B cell (primary cell): ENCODE measurements around the gene RNF7. TPM values are rescaled to one million over a fixed set of nuclear protein-coding genes. Genes with fewer than 3 reads are reported as not detected.
"Not testable (repeated sequence)": the region's sequence is repeated elsewhere in the genome, so short reads cannot be mapped to it uniquely, and the experiment has no call there.

Experiments used
- ATAC-seq: fragments of 200-7000 bp; cut with Tn5 transposase; one replicate; pipeline ENCODE4 v1.10.0; 2021; ENCODE audit warnings: low read depth, mild to moderate bottlenecking, moderate number of reproducible peaks, moderate library complexity
- CTCF ChIA-PET: fragments of 350-600 bp; sonication (Branson Sonifier 250); formaldehyde crosslinking; loops from one replicate; lab custom pipeline; 2021; ENCODE audit warnings: antibody characterized with exemption, inconsistent platforms; lab: Charles Lee
- POLR2A ChIA-PET: fragments of 350-600 bp; sonication (Branson Sonifier 250); formaldehyde crosslinking; loops from one replicate; lab custom pipeline; 2021; ENCODE audit warnings: antibody characterized with exemption; lab: Charles Lee
- DNase-seq: peaks from one replicate; pipeline ENCODE4 v3.0.0; 2013
- H2AFZ ChIP-seq: 2 replicates; pipeline ENCODE4 v1.6.1; 2012; ENCODE audit warnings: mild to moderate bottlenecking, low read depth, low read length; ENCODE audit not compliant: insufficient read depth, poor library complexity, severe bottlenecking
- H3K27ac ChIP-seq, 2 donors: 1 replicate in 1 of 2; 2 replicates in 1 of 2; pipeline ENCODE4 v1.5.1; 2012 to 2013; ENCODE audit warnings: low read length in 2 of 2, mild to moderate bottlenecking in 2 of 2, moderate library complexity in 1 of 2
- H3K27me3 ChIP-seq, 4 experiments: fragments of 200-600 bp in 1 of 4; sonication (generic) in 1 of 4; replicated peaks in 1 of 4; 1 replicate in 2 of 4; 2 replicates in 2 of 4; pipeline versions ENCODE4 v1.6.1 to v1.7.0; 2013 to 2016; ENCODE audit warnings: low read length in 3 of 4, mild to moderate bottlenecking in 2 of 4, mixed read lengths in 1 of 4, moderate library complexity in 1 of 4; ENCODE audit not compliant: insufficient read depth in 4 of 4, control insufficient read depth in 3 of 4; ENCODE audit errors: control extremely low read depth in 1 of 4
- H3K36me3 ChIP-seq, 2 experiments: replicated peaks in 1 of 2; 1 replicate in 1 of 2; 2 replicates in 1 of 2; pipeline versions ENCODE4 v1.6.1 to v1.7.1; 2013; ENCODE audit warnings: low read length in 1 of 2; ENCODE audit not compliant: insufficient read depth in 2 of 2, control insufficient read depth in 1 of 2; ENCODE audit errors: control extremely low read depth in 1 of 2, extremely low read depth in 1 of 2
- H3K4me1 ChIP-seq, 2 donors: fragments of 200-600 bp in 1 of 2; sonication (generic) in 1 of 2; 1 replicate in 1 of 2; 2 replicates in 1 of 2; pipeline versions ENCODE4 v1.5.1 to v1.6.1; 2013 to 2017; ENCODE audit warnings: low read length in 2 of 2; ENCODE audit not compliant: control insufficient read depth in 2 of 2, insufficient read depth in 2 of 2
- H3K4me2 ChIP-seq: replicated peaks from 2 replicates; pipeline ENCODE3; 2012; ENCODE audit warnings: mild to moderate bottlenecking, low read depth, low read length; ENCODE audit not compliant: poor library complexity, severe bottlenecking
- H3K4me3 ChIP-seq, 5 experiments: fragments of 200-600 bp in 1 of 5; sonication (generic) in 1 of 5; 1 replicate in 3 of 5; 2 replicates in 2 of 5; pipeline versions ENCODE4 v1.5.1 to v1.7.0; 2011 to 2016; ENCODE audit warnings: low read length in 4 of 5, mild to moderate bottlenecking in 4 of 5, low read depth in 2 of 5, control low read depth in 1 of 5, moderate library complexity in 1 of 5; ENCODE audit not compliant: insufficient read depth in 1 of 5; ENCODE audit errors: control extremely low read depth in 1 of 5, extremely low read depth in 1 of 5
- H3K79me2 ChIP-seq: fragments of 200-600 bp; sonication (generic); one replicate; pipeline ENCODE4 v1.6.0; 2016; ENCODE audit warnings: low read length; ENCODE audit not compliant: control insufficient read depth, insufficient read depth
- H3K9ac ChIP-seq: fragments of 200-600 bp; sonication (generic); 2 replicates; pipeline ENCODE4 v1.6.1; 2017; ENCODE audit warnings: mild to moderate bottlenecking, low read length, moderate library complexity
- H3K9me3 ChIP-seq, 3 donors: one replicate each; pipeline versions ENCODE4 v1.6.1 to v1.7.1; 2013; ENCODE audit warnings: low read length in 2 of 3; ENCODE audit not compliant: control insufficient read depth in 2 of 3, insufficient read depth in 1 of 3; ENCODE audit errors: control extremely low read depth in 1 of 3
- H4K20me1 ChIP-seq: 2 replicates; pipeline ENCODE4 v1.6.0; 2012; ENCODE audit warnings: mild to moderate bottlenecking, low read length; ENCODE audit not compliant: insufficient read depth, control insufficient read depth, poor library complexity, severe bottlenecking
- H3K27ac Mint-ChIP-seq: one replicate; pipeline ENCODE4 v1.8.0; 2021; ENCODE audit warnings: mixed read lengths
- H3K27me3 Mint-ChIP-seq: one replicate; pipeline ENCODE4 v1.8.0; 2021; ENCODE audit warnings: mixed read lengths
- H3K4me1 Mint-ChIP-seq: one replicate; pipeline ENCODE4 v1.8.0; 2021; ENCODE audit warnings: mixed read lengths
- H3K4me3 Mint-ChIP-seq: one replicate; pipeline ENCODE4 v1.8.0; 2021; ENCODE audit warnings: mixed read lengths
- H3K9me3 Mint-ChIP-seq: one replicate; pipeline ENCODE4 v1.8.0; 2022; ENCODE audit warnings: mixed read lengths; ENCODE audit not compliant: insufficient read depth
- EZH2 ChIP-seq: IDR thresholded peaks from 2 replicates; pipeline ENCODE4 v1.6.1; 2012; ENCODE audit warnings: borderline replicate concordance, low read depth, mild to moderate bottlenecking, moderate library complexity, low read length; ENCODE audit not compliant: insufficient read depth, poor library complexity, severe bottlenecking
- WGBS: methylation state at CpG from one replicate; pipeline ENCODE4 v1.1.5; 2013; ENCODE audit warnings: missing lambda C conversion rate; ENCODE audit not compliant: insufficient coverage; 5-methylcytosine and 5-hydroxymethylcytosine counted together
- intact Hi-C: fragments of 100-400 bp; cut with micrococcal nuclease; formaldehyde crosslinking; loops from one replicate; pipeline ENCODE4 v1.10.0; 2022
- polyA plus RNA-seq: library from polyadenylated mRNA; depleted of rRNA; stranded (reverse); fragments of >200 nt; gene quantifications from 2 replicates; pipeline ENCODE4 v1.2.3, GENCODE V29; 2012
- total RNA-seq, 2 donors: library from RNA; stranded (reverse); fragments of 120-200 nt in 1 of 2; gene quantifications; 1 replicate in 1 of 2; 2 replicates in 1 of 2; pipeline versions ENCODE4 v1.2.3 to v1.2.4, GENCODE V29; 2013 to 2022
- TF ChIP-seq, protein P1 (sequence below): fragments of 200-600 bp; IDR thresholded peaks from one replicate; pipeline ENCODE4 v1.8.0; 2022; ENCODE audit warnings: antibody characterized with exemption, mild to moderate bottlenecking

RNF7 gene
- total and polyA plus RNA-seq, 2 donors (not counting 1 experiment from before 2014, with no cell fraction given) = 38.0 to 40.9 TPM

DNA sequence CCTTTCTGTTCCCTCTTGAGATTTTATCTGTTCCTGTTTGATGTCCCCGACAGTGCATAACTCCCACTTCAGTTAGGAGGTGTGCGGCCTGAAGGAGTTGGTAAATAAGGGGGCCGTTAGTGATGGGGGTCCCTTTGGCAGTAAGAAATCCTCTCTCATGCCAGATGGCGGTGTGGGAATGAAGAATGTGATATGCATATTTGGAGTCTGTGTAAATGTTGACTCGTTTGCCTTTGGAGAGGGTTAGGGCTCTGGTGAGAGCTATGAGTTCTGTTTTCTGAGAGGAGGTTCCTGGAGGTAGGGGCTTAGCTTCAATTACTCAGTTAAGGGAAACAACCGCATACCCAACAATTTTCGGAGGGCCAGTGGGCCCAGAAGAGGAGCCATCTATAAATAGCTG is 38.8 kb upstream of the RNF7 start:
- no peak overlapping the region for H3K4me2 ChIP-seq
- H3K36me3 ChIP-seq = no peaks in the 10 kb centered on the region
- POLR2A ChIA-PET = no interaction called here
- no peak overlapping the region for H2AFZ ChIP-seq
- Mint-ChIP-seq H3K27ac (no peak overlapping the region), H3K4me3 (no peak overlapping the region), H3K4me1 (no peaks in the 10 kb centered on the region), H3K9me3 (no peaks in the 10 kb centered on the region), H3K27me3 (peaks cover 5% of the 10 kb centered on the region)
- no peak overlapping the region for H3K4me3 ChIP-seq
- intact Hi-C loops = no loop called here
- no peak overlapping the region for H3K9ac ChIP-seq
- TF ChIP-seq, protein P1, sequence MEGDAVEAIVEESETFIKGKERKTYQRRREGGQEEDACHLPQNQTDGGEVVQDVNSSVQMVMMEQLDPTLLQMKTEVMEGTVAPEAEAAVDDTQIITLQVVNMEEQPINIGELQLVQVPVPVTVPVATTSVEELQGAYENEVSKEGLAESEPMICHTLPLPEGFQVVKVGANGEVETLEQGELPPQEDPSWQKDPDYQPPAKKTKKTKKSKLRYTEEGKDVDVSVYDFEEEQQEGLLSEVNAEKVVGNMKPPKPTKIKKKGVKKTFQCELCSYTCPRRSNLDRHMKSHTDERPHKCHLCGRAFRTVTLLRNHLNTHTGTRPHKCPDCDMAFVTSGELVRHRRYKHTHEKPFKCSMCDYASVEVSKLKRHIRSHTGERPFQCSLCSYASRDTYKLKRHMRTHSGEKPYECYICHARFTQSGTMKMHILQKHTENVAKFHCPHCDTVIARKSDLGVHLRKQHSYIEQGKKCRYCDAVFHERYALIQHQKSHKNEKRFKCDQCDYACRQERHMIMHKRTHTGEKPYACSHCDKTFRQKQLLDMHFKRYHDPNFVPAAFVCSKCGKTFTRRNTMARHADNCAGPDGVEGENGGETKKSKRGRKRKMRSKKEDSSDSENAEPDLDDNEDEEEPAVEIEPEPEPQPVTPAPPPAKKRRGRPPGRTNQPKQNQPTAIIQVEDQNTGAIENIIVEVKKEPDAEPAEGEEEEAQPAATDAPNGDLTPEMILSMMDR = no peak
- no peak for TF ChIP-seq EZH2
- CTCF ChIA-PET = no interaction called here
- H3K27me3 ChIP-seq = no peaks in the 10 kb centered on the region
- H3K27ac ChIP-seq = no peak overlapping the region
- WGBS = 78% methylated on average over 5 of the region's 7 CpGs
- no peak for ATAC-seq
- DNase-seq = no peak
- H3K79me2 ChIP-seq = no peaks in the 10 kb centered on the region
- H4K20me1 ChIP-seq = no peaks in the 10 kb centered on the region
- no peaks in the 10 kb centered on the region for H3K9me3 ChIP-seq
- no peaks in the 10 kb centered on the region for H3K4me1 ChIP-seq

DNA sequence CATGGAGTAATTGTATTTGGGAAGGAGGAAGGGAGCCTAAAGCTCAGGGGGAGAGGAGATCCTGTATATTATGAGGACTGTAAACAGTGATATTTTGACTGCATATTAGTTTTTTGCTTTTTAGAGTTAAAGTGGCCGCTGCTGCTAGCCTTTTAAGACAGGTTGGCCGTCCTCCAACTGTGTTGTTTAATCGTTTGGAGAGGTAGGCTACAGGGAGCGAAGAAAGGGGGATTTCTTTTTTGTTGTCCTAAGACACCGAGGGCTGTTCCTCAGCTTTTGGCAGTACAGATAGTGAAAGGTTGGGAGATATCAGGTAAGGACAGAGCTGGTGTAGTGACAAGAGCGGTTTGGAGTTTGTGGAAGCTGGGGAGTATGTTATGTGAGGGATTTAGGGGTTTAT is 38.2 kb upstream of the RNF7 start:
- ATAC-seq = no peak

DNA sequence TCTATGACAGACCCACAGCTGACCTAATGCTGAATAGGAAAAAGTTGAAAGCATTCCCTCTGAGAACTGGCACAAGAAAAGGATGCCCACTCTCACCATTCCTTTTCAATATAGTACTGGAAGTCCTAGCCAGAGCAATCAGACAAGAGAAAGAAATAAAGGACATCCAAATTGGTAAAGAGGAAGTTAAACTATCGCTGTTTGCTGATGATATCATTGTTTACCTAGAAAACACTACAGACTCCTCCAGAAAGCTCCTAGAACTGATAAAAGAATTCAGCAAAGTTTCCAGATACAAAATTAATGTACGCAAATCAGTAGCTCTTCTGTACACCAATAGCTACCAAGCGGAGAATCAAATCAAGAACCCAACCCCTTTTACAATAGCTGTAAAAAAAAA is 34.7 kb upstream of the RNF7 start:
- H3K9ac ChIP-seq, H3K4me1 Mint-ChIP-seq, H3K4me1 ChIP-seq, H3K79me2 ChIP-seq, H3K9me3 Mint-ChIP-seq, DNase-seq, intact Hi-C loops, H3K4me3 Mint-ChIP-seq, H4K20me1 ChIP-seq, CTCF ChIA-PET, H3K27ac Mint-ChIP-seq, H3K4me2 ChIP-seq, H3K27ac ChIP-seq, ATAC-seq, H2AFZ ChIP-seq, H3K27me3 Mint-ChIP-seq, H3K36me3 ChIP-seq, H3K4me3 ChIP-seq, POLR2A ChIA-PET, H3K9me3 ChIP-seq, H3K27me3 ChIP-seq: not testable (repeated sequence)
- WGBS = no CpG with 5 or more reads among the region's 3 CpGs

More for the DNA sequence above, 38.2 kb upstream of the RNF7 start:
- Histone ChIP-seq H3K79me2 (no peaks in the 10 kb centered on the region), H3K4me3 (no peak overlapping the region), H3K9me3 (no peaks in the 10 kb centered on the region), H3K36me3 (no peaks in the 10 kb centered on the region), H3K27me3 (no peaks in the 10 kb centered on the region), H3K4me2 (no peak overlapping the region), H3K27ac (no peak overlapping the region), H3K4me1 (no peaks in the 10 kb centered on the region), H3K9ac (no peak overlapping the region), H2AFZ (no peak overlapping the region), H4K20me1 (no peaks in the 10 kb centered on the region)
- 84% methylated on average over 6 of the region's 6 CpGs for WGBS
- ChIA-PET CTCF (no interaction called here), POLR2A (no interaction called here)
- intact Hi-C loops = no loop called here
- Mint-ChIP-seq H3K9me3 (no peaks in the 10 kb centered on the region), H3K4me1 (no peaks in the 10 kb centered on the region), H3K27ac (no peak overlapping the region), H3K27me3 (peaks cover 5% of the 10 kb centered on the region), H3K4me3 (no peak overlapping the region)
- no peak for DNase-seq
- TF ChIP-seq, protein P1 = no peak
- no peak for TF ChIP-seq EZH2
